Activated CD8-positive, alpha-beta memory T cell treated with anti-CD3 and anti-CD28 coated beads for 36 hours (primary cell): ENCODE measurements around the gene LAMA2. TPM values are rescaled to one million over a fixed set of nuclear protein-coding genes. Genes with fewer than 3 reads are reported as not detected.

Source experiments
- CTCF ChIA-PET: fragments of 350-600 bp; sonication (Branson Sonifier 250); formaldehyde crosslinking; loops from one replicate; lab custom pipeline; 2021; ENCODE audit warnings: antibody characterized with exemption; lab: Charles Lee
- POLR2A ChIA-PET: fragments of 350-600 bp; sonication (Branson Sonifier 250); formaldehyde crosslinking; loops from one replicate; lab custom pipeline; 2021; ENCODE audit warnings: antibody characterized with exemption; lab: Charles Lee
- total RNA-seq, 2 experiments: library from RNA; stranded (reverse); gene quantifications; one replicate each; pipeline ENCODE4 v1.2.3, GENCODE V29; 2021

LAMA2 gene
- total RNA-seq, 2 experiments from 2014 or later, result 0.72 to 1.2 TPM

DNA sequence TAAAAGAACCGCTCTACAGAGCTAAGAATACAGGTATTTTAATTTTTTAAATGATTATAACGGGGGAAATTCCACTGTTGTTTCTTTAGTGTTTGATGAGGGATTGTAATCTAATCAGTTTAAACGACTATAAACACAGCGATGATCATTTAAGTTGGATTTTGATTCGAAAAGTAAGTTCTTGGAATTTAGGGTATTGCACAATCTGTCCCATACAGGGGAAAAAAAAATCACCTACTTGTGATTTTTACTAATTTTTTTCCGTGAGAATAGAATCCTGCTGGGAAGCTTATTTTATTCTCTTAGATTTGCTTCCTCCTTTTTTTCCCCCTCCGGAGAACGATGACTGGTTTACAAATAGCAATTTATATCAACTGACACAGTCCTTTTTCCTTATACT is 108.0 kb downstream of the LAMA2 start:
- CTCF ChIA-PET, result no interaction called here

DNA sequence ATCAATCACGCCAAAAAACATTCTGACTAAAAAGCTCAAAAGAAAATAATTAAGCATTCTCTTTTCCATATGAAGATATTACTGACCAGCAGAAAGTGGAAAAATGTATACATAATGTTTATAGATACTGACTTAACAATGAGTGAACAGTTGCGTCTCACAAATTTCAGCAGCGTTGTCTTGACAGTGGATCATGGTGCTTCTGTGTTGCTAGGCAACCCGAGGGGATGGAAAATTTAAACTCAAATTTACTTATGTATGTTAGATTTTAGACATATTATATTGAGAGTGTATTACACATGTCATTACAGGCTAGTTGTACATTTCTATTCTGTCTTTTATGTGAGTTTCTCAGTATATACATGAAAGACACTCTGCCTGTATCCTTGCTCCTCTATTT is 110.2 kb downstream of the LAMA2 start:
- ChIA-PET CTCF (no interaction called here), POLR2A (no interaction called here)

More for the DNA sequence above, 108.0 kb downstream of the LAMA2 start:
- POLR2A ChIA-PET, result no interaction called here

GRCh38 chr6:128997880-128998279 is 114.9 kb downstream of the LAMA2 start:
- CTCF ChIA-PET, result no interaction called here

GRCh38 chr6:129006724-129007514 is 124.0 kb downstream of the LAMA2 start:
- POLR2A ChIA-PET, result no interaction called here
- CTCF ChIA-PET, result no interaction called here

More at GRCh38 chr6:128997880-128998279, 114.9 kb downstream of the LAMA2 start:
- POLR2A ChIA-PET, result no interaction called here

DNA sequence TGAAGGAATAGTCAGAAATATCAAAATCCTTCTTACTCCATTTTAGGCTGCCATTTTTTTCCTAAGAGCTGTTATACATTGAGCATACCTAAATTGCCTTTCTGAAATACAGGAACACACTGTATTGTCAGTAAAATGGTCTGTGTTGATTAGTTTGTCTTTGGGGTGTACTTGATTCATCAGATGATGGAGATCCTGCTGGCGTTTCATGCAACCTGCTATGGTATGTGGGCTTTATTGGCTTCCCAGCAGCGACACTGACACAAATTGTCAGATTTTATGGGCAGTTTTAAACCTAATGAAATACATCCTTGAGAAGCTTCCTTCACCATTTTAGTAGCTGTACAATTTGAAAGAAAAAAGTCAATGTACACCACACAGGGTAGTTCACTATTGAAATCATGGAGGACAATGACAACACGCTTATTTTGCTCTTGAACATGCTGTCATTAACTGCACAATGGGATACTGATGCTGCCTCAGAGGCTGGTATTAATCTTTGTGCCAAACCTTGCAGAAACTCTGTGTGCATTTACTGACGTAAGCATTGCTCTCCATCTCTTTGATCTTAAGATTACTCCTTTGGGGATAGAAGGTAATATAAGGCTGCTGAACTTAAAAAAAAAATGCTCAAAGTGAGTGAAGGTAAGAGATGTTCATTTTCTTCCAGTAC is 124.9 kb downstream of the LAMA2 start:
- POLR2A ChIA-PET, result no interaction called here

GRCh38 chr6:129008591-129008990 is 125.7 kb downstream of the LAMA2 start:
- ChIA-PET CTCF (no interaction called here), POLR2A (no interaction called here)

More for the DNA sequence above, 124.9 kb downstream of the LAMA2 start:
- CTCF ChIA-PET, result no interaction called here

- CTCF ChIA-PET, result no interaction called here
Measured at GRCh38 chr6:129009851-129010250, 126.9 kb downstream of the LAMA2 start.

GRCh38 chr6:129014302-129014701 is 131.4 kb downstream of the LAMA2 start:
- POLR2A ChIA-PET, result no interaction called here
- CTCF ChIA-PET, result no interaction called here

More at GRCh38 chr6:129009851-129010250, 126.9 kb downstream of the LAMA2 start:
- POLR2A ChIA-PET, result no interaction called here

- POLR2A ChIA-PET, result no interaction called here
Measured at GRCh38 chr6:129015721-129016120, 132.8 kb downstream of the LAMA2 start.

GRCh38 chr6:129016844-129017243 is 133.9 kb downstream of the LAMA2 start:
- ChIA-PET CTCF (no interaction called here), POLR2A (no interaction called here)

More at GRCh38 chr6:129015721-129016120, 132.8 kb downstream of the LAMA2 start:
- CTCF ChIA-PET, result no interaction called here

GRCh38 chr6:129022011-129022553 is 139.1 kb downstream of the LAMA2 start:
- POLR2A ChIA-PET, result no interaction called here
- CTCF ChIA-PET, result no interaction called here

DNA sequence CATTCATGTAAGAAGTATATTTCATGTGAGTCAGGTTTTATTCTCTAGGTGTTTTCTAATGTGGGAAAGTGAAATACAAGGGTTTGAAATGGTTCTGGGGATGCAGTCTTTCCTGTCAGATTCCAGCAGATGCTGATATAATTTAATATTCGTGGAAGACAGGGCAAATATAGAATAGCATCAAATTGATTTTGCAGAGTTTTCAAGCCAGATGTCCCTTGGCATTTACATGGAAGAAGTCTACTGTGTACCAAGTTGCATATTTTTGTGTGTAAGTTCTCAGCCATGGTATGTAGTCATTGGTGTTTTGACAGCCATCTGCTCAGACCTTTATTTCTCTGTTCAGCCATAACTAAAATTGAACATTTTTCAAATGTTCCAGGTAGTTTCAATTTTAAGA is 143.7 kb downstream of the LAMA2 start:
- POLR2A ChIA-PET, result no interaction called here
- CTCF ChIA-PET, result no interaction called here

- ChIA-PET CTCF (no interaction called here), POLR2A (interaction anchor here (0.6 kb wide), 1 partner anchor 342 kb away, joined by 5 read pairs; no protein-coding TSS in a partner anchor)
Measured at GRCh38 chr6:129029778-129030177, 146.8 kb downstream of the LAMA2 start.

DNA sequence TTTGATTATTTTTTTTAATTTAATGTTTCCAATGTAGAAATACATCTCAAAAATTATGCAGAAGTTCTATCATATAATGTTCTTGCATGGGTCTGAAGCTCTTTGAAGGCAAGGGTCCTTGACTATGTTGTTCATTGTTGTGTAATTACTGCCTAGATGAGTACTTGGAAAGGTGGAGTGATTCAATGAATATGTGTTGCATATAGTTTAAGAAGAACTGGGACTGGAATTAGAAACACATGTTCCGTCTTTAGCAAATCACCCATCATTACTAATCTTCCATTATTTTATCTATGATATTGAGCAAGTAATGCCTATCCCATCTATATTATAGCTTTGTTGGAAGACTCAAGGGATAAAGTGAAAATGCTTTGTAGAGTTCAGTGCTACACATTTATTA is 147.3 kb downstream of the LAMA2 start:
- ChIA-PET POLR2A (interaction anchor here (0.6 kb wide), 1 partner anchor 341 kb away, joined by 5 read pairs; no protein-coding TSS in a partner anchor), CTCF (no interaction called here)

GRCh38 chr6:129031051-129031599 is 148.2 kb downstream of the LAMA2 start:
- ChIA-PET CTCF (no interaction called here), POLR2A (no interaction called here)

DNA sequence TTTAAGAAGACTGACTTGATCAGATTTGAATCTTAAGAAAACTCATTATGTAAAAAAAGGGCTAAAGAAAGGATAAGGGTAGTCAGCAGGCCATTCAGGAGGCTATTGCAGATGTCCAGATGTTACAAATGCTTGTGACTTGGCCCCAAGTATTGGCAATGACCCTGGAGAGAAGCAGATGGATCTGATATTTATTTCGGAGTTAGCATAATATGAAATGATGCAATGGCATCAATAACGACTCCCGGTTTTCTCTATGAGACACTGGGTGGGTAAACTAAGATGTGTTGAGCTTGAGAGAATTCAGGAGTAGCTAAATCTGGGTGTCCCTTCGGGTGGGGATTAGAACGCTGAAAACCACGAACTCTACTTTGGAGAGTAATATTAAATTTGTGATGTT is 149.7 kb downstream of the LAMA2 start:
- CTCF ChIA-PET, result no interaction called here

GRCh38 chr6:129033180-129033579 is 150.2 kb downstream of the LAMA2 start:
- CTCF ChIA-PET, result no interaction called here
- POLR2A ChIA-PET, result no interaction called here

More for the DNA sequence above, 149.7 kb downstream of the LAMA2 start:
- POLR2A ChIA-PET, result no interaction called here

DNA sequence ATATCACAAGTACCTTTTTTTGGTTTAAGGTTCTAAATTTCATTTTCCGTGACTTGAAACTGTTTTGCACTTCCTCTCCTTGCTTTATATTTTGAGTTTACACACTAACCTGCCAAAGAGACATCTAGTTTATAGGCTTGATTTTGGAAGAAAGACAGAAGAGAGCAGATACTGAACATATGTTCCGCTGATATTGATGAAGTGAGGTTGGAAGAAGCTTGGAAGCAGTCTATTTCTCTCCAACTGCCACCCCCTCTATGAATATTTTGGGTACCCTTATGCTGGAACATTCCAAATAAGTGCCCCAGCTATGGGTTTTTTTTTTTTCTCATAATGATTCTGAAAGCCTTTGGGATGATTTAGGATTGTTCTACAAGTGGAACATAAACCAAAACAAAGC is 150.6 kb downstream of the LAMA2 start:
- CTCF ChIA-PET, result no interaction called here
- POLR2A ChIA-PET, result no interaction called here

GRCh38 chr6:129041563-129041962 is 158.6 kb downstream of the LAMA2 start:
- POLR2A ChIA-PET, result no interaction called here
- CTCF ChIA-PET, result no interaction called here

DNA sequence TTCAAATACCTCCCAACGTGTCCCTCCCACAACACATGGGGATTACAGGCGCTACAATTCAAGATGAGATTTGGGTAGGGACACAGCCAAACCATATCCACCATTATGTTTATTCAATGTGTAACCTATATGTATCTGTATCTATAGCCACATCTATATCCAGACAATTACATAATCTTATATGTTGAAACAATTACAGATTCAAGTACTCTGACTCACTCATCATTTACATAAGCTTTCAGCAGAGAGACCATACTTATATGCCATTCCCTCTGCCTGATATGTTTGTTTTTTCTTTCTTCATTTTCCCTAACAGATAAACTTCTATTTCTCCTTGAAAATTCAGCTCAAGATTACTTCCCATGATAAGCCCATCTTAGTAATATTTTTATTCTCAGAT is 163.6 kb downstream of the LAMA2 start:
- ChIA-PET CTCF (no interaction called here), POLR2A (no interaction called here)
